CD4-positive, alpha-beta T cell treated with Interleukin-4 for 4 hours (primary cell): ENCODE measurements around the gene KIFAP3.
"Not testable (repeated sequence)": the region's sequence is repeated elsewhere in the genome, so short reads cannot be mapped to it uniquely, and the experiment has no call there.

Experiments used
- DNase-seq: peaks from one replicate; pipeline ENCODE4 v3.0.0-alpha.2; 2020

KIFAP3 gene

DNA sequence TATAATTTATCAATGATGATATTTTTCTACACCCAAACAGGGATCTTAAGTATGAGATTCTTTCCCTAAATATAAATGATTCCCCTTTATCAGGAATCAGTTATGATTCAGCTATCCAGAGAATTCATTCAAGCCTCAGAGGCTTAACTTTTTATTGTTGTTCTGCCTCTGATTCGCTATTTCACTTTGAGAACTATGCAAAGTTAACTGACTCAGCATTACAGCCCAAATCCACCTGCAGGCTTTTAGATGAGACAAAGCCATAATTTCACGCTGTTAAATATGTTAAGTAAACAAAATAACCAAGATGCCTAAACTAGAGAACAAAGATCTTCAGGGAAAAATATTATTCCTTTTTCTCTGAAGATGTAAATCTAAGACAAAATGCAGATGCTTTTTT, 189.3 kb downstream of the KIFAP3 start:
- no peak for DNase-seq

DNA sequence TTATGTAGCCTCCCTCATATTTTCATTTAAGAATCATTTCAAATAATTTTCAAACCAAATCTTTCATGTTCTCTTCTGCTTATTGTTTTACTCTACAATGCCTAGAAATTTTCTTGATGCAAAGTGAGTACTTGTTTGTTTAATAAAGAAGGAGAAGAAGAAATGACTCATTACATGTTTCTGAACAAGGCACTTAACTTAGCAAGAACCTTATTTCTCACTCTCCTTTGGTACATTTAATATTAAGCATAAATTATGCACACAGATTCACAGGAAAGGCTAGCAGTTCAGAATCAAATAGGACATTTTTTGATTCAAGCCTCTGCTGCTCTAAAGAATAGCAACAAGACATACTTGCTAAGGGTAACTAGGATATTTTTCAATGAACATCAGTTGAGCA, 189.9 kb downstream of the KIFAP3 start:
- DNase-seq = no peak

DNA sequence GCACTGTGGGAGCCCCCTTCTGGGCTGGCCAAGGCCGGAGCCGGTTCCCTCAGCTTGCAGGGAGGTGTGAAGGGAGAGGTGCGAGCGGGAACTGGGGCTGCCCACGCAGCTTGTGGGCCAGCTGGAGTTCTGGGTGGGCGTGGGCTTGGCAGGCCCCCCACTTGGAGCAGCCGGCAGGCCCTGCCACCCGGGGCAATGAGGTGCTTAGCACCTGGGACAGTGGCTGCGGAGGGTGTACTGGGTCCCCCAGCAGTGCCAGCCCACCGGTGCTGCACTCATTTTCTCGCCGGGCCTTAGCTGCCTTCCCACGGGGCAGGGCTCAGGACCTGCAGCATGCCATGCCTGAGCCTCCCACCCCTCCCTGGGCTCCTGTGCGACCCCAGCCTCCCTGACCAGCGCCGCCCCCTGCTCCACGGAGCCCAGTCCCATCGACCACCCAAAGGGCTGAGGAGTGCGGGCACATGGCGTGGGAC, 192.4 kb downstream of the KIFAP3 start:
- no peak for DNase-seq

DNA sequence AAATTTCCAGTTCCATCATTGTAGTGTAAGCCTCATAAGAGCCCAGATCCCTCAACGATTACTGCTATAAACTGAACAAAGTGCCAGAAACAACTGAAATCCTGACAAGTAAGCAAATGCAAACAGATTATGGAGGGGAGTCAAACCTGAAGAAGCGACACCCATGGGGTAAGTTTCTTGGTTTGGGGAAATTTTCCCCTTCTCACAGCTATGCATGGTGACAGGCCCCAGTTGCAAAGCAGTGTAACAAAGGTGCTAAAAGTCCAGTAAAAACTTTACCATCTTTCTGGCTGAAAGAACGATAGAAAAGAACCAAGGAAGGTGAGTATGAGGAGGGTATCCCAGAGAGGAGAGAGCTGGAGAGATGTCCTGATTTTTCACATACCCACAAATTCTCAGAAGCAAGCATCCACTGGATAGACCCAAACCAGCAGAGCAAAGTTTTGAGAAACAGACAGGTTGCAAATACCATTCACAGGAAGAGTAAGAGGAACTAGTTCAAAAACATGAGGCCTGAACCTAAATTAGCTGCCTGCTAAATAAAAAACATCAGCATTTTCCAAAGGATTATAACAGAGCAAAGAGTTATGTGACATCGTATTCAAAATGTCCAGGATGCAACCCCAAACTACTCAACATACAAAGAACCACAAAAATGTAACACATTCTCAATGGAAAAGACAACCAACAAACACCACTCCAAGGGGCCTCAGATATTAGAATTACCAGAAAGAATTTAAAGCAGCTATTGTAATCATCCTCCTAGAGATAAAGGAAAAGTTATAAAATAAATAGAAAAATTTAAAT, 195.3 kb downstream of the KIFAP3 start:
- DNase-seq = no peak

DNA sequence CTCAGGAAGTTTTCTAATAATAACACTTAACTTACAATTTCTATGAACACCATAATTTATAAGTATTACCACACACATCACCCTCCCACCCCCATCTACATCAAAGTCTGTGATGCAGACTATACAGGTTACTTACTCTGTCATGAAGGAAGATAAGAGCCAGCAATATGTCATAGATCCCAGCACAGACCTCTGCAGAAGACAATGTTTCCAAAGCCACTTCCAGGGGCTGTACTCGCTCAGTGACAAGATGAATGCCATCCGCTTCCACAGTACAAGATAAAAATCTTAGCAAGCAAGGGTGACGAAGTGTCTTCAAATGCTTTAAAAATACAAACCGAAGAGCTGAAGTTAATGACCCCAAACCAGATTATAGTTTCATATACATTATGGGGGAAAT, 196.0 kb downstream of the KIFAP3 start:
- DNase-seq = no peak

DNA sequence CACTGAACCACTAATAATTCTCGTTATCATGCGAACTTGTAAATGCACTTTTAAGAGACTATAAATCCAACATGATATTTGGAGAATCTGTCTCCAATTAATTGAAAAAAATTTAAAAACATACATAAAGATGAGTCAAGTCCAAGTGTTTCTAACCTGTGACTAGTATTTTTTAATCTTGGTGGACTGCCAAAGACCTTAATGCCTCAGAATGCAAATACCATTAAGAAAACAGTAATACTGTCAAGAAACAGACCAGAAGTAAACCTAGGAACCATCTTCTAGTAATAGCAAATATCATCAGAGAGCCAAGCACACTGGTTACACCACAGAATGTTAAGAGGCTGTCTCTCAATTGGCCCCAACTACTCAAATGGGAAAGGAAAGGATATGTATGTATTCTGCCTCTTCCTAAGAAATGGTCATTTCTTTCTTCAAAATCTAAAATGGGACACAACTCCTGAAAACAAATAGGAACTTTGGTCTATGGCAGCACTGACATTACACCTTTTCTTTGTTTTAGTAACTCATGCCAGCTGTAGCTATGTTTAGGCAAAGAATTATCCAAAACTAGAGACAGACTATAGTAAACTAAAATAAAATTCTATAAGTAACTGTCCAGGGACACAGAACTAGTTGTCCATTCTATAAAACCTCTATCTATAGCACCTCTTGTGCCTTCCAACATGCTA, 196.5 kb downstream of the KIFAP3 start:
- DNase-seq = no peak

DNA sequence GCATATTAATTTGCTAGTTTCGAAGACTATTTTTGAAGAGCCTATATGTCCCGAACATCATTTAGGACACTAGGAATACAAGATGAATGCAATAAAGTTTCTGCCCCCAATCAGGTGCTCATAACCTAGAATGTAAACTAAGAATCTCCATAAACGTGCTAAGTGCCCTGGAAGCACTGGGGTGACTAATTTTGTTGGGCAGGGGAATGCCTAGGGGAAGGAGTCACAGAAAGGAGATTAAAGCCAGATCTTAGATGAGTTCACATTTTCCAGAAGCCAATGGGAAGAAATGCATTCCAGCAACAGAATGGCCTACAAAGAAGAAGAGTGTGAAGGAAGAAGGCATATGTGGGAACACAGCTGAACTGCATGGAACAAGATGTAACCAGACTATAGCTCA, 200.3 kb downstream of the KIFAP3 start:
- DNase-seq = no peak

DNA sequence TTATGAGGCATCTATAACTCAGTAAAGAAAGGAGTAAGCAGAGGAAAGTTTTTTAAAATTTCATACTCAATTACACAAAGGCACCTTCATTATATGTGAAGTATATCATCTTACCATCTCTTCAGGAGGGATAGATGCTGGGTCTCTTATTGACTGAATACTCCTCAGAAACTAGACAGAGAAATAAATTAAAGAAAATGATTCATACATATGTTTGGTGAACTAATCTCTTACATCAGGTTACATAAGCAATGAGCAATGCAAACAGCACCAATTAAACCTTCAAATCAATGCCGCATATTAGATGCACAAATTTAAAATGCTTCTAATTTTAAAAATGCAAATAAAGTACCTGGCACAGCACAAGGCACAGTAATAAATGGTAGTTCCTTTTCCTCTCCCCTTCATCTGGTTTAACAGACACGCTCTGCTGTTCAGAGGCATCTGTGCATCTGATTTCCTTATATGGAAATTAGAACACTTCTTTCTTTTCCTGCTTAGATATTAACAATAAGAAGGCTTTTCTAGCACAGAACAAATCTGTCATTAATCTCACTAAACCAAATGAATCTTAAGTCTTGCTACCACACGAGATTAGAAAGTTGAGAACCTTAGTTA, 200.8 kb downstream of the KIFAP3 start:
- no peak for DNase-seq

DNA sequence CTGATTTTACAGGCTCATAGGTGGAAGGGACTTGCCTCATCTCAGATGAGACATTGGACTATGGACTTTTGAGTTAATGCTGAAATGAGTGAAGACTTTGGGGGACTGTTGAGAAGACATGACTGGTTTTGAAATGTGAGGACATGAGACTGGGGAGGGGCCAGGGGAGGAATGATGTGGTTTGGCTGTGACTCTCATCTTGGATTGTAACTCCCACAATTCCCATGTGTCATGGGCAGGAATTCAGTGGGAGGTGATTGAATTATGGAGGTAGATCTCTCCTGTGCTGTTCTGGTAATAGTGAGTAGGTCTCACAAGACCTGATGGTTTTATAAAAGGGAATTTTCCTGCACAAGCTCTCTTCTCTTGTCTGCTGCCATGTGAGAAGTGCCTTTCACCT, 201.6 kb downstream of the KIFAP3 start:
- no peak for DNase-seq

DNA sequence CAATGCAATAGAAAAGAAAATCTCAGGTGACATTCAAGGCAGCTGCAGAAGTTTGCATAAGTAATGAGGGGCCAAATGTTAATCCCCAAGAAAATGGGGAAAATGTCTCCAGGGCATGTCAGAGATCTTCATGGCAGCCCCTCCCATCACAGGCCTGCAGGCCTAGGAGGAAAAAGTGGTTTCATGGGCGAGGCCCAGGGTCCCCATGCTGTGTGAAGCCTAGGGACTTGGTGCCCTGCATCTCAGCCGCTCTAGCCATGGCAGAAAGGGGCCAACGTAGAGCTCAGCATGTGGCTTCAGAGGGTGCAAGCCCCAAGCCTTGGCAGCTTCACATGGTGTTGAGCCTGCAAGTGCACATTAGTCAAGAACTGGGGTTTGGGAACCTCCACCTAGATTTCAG, 202.5 kb downstream of the KIFAP3 start:
- DNase-seq = not testable (repeated sequence)
